Stimulated activated CD8-positive, alpha-beta memory T cell treated with anti-CD3 and anti-CD28 coated beads, Interleukin-7, amount 100 ng/mL, for 1 hour (primary cell): Measurements from ENCODE around the gene TMEFF1.

Source experiments
- DNase-seq, 2 donors: peaks; one replicate each; pipeline ENCODE4 v3.0.0-alpha.2; 2020; ENCODE audit warnings: low read depth in 2 of 2

Gene TMEFF1

GRCh38 chr9:100447041-100447440 lies 25.9 kb upstream of the TMEFF1 start:
- no peak for DNase-seq

- DNase-seq, result no peak
Measured at GRCh38 chr9:100448266-100448665, 24.7 kb upstream of the TMEFF1 start.

- DNase-seq, result no peak
Measured at GRCh38 chr9:100449420-100449819, 23.5 kb upstream of the TMEFF1 start.

- no peak for DNase-seq
Measured at GRCh38 chr9:100452894-100453293, 20.1 kb upstream of the TMEFF1 start.

GRCh38 chr9:100455470-100455869 lies 17.5 kb upstream of the TMEFF1 start:
- DNase-seq, result no peak

GRCh38 chr9:100457517-100457916 lies 15.4 kb upstream of the TMEFF1 start:
- no peak for DNase-seq

GRCh38 chr9:100459963-100460362 lies 13.0 kb upstream of the TMEFF1 start:
- no peak for DNase-seq

- no peak for DNase-seq
Measured at GRCh38 chr9:100465274-100465673, 7.7 kb upstream of the TMEFF1 start.

GRCh38 chr9:100465761-100466160 lies 7.2 kb upstream of the TMEFF1 start:
- no peak for DNase-seq

GRCh38 chr9:100466171-100466828 lies 6.6 kb upstream of the TMEFF1 start:
- DNase-seq, result no peak

- no peak for DNase-seq
Measured at GRCh38 chr9:100466829-100467221, 6.1 kb upstream of the TMEFF1 start.

GRCh38 chr9:100468041-100468440 lies 4.9 kb upstream of the TMEFF1 start:
- no peak for DNase-seq

GRCh38 chr9:100472268-100472667 lies 681 bp upstream of the TMEFF1 start:
- no peak for DNase-seq

- no peak for DNase-seq
Measured at GRCh38 chr9:100473276-100474081, 530 bp downstream of the TMEFF1 start.

- DNase-seq, result no peak
Measured at GRCh38 chr9:100474082-100474923, 1.4 kb downstream of the TMEFF1 start.

- no peak for DNase-seq
Measured at GRCh38 chr9:100474924-100475276, 2.0 kb downstream of the TMEFF1 start.

- DNase-seq, result no peak
Measured at GRCh38 chr9:100477241-100477640, 4.3 kb downstream of the TMEFF1 start.

GRCh38 chr9:100478192-100478591 lies 5.2 kb downstream of the TMEFF1 start:
- DNase-seq, result no peak

- DNase-seq, result no peak
Measured at GRCh38 chr9:100479820-100480219, 6.9 kb downstream of the TMEFF1 start.

GRCh38 chr9:100485196-100485595 lies 12.2 kb downstream of the TMEFF1 start:
- no peak for DNase-seq

GRCh38 chr9:100486479-100487176 lies 13.7 kb downstream of the TMEFF1 start:
- DNase-seq, result no peak

GRCh38 chr9:100488177-100488576 lies 15.2 kb downstream of the TMEFF1 start:
- no peak for DNase-seq
